ENCODE results near the gene SDCBP2.
A peak's percentile ranks its signal among the peaks of the same experiment; 100 is the strongest.

Gene SDCBP2

GRCh38 chr20:1272368-1273100 lies 56.4 kb downstream of the SDCBP2 start:
- no peak for DNase-seq

DNA sequence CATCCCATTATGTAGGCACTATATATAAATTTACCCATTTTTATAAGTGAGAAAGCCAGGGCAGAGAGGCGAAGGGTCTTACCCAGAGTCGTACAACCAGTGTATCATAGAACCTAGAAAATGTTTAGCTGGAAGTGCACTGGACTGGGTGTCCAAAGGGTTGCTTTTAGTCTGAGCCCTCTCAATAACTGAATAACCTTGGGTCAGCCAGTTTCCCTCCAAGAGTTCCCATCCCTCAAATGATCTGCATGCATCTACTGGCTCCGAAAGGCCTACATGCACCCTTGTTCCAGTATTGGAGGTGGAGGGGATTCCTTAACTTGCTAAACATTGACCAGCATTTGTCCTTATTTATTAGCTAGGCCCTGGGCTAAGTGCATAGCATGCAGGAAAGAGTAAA lies 59.1 kb downstream of the SDCBP2 start:
- DNase-seq, result no peak

DNA sequence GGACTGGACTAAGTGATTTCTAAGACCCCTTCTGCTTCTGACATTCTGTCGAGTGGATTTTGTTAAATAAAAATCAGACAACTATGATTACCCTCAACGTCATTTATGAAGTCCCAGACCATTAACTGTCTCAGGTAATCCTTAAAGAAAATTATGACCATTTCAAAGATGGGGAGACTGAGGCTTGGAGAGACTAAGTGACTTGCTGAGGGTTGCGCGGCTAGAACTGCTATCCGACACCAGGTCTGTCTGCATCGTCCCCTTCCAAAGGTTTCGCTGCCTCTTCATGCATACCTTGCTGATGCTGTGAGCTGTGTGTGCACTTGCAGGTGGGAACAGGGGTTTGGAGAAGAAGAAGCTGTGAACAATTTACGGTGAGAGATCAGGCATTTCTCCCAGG lies 59.7 kb downstream of the SDCBP2 start:
- no peak for DNase-seq

GRCh38 chr20:1267809-1268374 lies 61.0 kb downstream of the SDCBP2 start:
- DNase-seq, result no peak

- no peak for DNase-seq
Observed at GRCh38 chr20:1267161-1267560, 61.8 kb downstream of the SDCBP2 start.

DNA sequence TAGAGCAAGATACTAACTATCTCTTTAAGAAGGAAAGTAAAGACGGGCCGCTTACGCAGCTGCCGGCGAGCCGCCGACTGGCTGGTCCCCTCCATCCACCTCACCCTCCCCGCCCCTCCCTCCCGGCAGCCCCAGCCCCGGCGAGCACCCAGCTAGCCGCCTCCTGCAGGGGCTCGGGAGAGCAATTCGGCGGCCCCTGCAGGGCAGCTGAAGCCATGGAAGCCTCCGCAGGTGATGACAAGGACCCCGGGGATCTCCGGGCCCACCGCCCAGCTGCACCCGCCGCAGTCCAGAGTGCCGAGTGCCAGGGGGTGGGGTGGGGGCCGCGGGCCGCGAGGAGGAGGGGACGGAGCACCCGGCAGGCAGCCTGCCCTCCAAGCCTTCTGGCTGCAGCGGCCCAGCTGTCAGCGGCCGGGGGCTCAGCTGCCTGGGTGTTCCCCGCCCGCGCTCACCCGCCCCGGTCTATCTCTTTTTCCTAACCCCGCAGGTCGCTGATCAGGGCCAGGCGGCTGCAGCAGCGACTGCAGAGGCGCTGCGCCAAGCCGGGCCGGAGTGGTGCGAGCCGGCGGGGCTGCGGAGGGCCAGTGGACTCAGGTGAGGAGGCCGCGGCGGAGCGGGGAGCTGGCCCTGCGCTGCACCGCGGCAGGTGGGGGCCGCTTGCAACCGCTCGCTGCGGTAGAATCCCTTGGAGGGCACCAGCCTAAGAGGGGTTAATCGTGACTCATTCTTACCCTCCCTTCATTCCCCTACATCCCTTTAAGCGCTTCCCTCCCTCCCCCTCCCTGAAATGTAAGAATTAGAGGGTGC lies 62.6 kb downstream of the SDCBP2 start, which contains the start of gene SNPH:
Gene SNPH (plus strand): TSS at position 128 of the 807 bp plus-strand sequence. CDS start 29,946 bp downstream, outside the sequence.
- DNase-seq, result peak; percentile 77

DNA sequence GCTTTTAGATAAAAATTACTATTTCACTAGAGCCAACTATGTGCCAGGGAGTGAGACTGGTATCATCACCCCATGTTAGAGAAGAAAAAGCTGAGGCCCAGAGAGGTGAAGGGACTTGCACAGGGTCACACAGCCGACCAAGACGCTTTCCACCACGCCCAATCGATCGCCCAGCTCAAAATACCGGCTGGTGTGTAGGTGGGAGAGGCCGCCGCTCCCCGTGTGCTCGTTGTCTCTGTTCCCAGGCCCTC lies 63.1 kb downstream of the SDCBP2 start:
- no peak for DNase-seq

DNA sequence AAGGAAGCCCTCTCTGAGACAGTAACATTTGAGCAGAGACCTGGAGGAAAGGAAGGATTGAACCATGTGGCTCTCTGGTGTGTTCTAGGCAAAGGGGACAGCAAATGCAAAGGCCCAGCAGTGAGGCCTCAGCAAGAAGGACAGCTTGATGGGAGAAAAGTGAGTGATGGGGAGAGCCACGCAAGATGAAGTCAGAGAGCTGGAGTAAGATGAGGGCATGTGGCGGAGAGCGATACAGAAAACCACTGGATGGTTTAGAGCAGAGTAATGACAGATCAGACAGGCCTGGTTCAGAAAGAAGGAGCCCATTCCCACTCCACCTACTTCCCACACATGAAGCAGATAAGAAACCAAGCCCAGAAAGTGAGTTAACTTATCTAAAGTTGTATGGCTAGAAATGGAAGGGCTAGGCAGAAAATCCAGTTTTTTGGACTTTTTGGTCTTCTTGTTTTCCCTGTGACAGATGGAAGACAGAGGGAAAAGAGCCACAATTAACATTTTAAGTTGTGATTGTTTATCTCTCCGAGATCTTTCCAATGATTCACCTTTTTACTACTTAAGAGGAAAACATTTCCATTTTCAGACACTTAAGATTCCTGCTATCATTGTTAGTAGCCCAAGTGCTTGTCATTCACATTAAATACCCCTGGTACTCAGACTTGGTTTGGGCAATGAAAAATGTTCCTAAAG lies 63.6 kb downstream of the SDCBP2 start:
- no peak for DNase-seq

GRCh38 chr20:1264727-1265126 lies 64.2 kb downstream of the SDCBP2 start:
- no peak for DNase-seq

GRCh38 chr20:1263853-1264252 lies 65.1 kb downstream of the SDCBP2 start:
- DNase-seq, result no peak

All from right kidney (tissue), 1 donor.